GM23338 (cell line): ENCODE results near the gene RPS6KB1.
"Not testable (repeated sequence)": the region's sequence is repeated elsewhere in the genome, so short reads cannot be mapped to it uniquely, and the experiment has no call there.

Experiments used
- CREB1 ChIP-seq: fragments of 250-450 bp; sonication (Bioruptor Pico); IDR thresholded peaks from 2 replicates; pipeline ENCODE4 v1.5.0; 2020; ENCODE audit warnings: low read depth, mild to moderate bottlenecking, moderate library complexity
- EZH2 ChIP-seq: fragments of 200-600 bp; sonication (generic); IDR thresholded peaks from one replicate; pipeline ENCODE4 v1.8.0; 2017; ENCODE audit warnings: antibody characterized with exemption, mild to moderate bottlenecking, low read depth; ENCODE audit not compliant: unreplicated experiment
- EZH2phosphoT487 ChIP-seq: fragments of 200-600 bp; sonication (generic); IDR thresholded peaks from one replicate; pipeline ENCODE4 v1.8.1; 2018; ENCODE audit warnings: antibody characterized with exemption; ENCODE audit not compliant: unreplicated experiment
- JUNB ChIP-seq: IDR thresholded peaks from one replicate; pipeline ENCODE4 v1.6.1; 2016; ENCODE audit warnings: antibody characterized with exemption; ENCODE audit not compliant: unreplicated experiment
- NANOG ChIP-seq: IDR thresholded peaks from 2 replicates; pipeline ENCODE4 v1.6.1; 2016; ENCODE audit warnings: antibody characterized with exemption, borderline replicate concordance
- POLR2AphosphoS5 ChIP-seq: IDR thresholded peaks from 2 replicates; pipeline ENCODE4 v1.6.1; 2016; ENCODE audit warnings: antibody characterized with exemption, low read depth
- STAT1 ChIP-seq: IDR thresholded peaks from one replicate; pipeline ENCODE4 v1.6.1; 2016; ENCODE audit warnings: antibody characterized with exemption; ENCODE audit not compliant: unreplicated experiment
- ZNF114 ChIP-seq: fragments of 250-450 bp; sonication (Bioruptor Pico); IDR thresholded peaks from 2 replicates; pipeline ENCODE4 v1.5.0; 2020; ENCODE audit warnings: mild to moderate bottlenecking, moderate library complexity
- TF ChIP-seq, protein P1 (sequence below), 2 experiments: fragments of 200-600 bp in 1 of 2; sonication (generic) in 1 of 2; conservative IDR thresholded peaks; 2 replicates each; pipeline versions ENCODE4 v1.5.1 to v1.6.1; 2016 to 2017; ENCODE audit warnings: antibody characterized with exemption in 2 of 2, low read depth in 2 of 2, mild to moderate bottlenecking in 2 of 2, moderate library complexity in 1 of 2
- TF ChIP-seq, protein P2 (sequence below): IDR thresholded peaks from one replicate; pipeline ENCODE4 v1.6.1; 2018; ENCODE audit warnings: antibody characterized with exemption; ENCODE audit not compliant: unreplicated experiment
- TF ChIP-seq, protein P3 (sequence below): fragments of 250-450 bp; sonication (Bioruptor Pico); IDR thresholded peaks from 2 replicates; pipeline ENCODE4 v1.5.0; 2020; ENCODE audit warnings: mild to moderate bottlenecking, moderate library complexity
- TF ChIP-seq, protein P4 (sequence below): IDR thresholded peaks from 2 replicates; pipeline ENCODE4 v1.6.1; 2016; ENCODE audit warnings: antibody characterized with exemption

DNA sequence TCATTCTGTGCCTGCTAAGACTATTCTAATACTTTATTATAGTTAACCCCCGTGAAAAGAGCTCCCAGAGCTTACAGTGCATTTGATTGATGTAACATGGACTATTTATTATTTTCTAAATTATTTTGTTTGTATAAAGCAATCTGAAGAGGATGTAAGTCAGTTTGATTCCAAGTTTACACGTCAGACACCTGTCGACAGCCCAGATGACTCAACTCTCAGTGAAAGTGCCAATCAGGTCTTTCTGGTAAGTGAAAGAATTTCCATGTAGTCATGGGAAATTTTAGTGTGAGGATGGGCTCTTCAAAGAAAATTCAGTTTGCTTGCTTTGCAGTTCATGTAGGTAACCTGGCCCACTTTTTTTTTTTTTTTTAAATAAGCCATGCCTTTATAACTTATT lies 47.8 kb downstream of the RPS6KB1 start:
- TF ChIP-seq, protein P1, sequence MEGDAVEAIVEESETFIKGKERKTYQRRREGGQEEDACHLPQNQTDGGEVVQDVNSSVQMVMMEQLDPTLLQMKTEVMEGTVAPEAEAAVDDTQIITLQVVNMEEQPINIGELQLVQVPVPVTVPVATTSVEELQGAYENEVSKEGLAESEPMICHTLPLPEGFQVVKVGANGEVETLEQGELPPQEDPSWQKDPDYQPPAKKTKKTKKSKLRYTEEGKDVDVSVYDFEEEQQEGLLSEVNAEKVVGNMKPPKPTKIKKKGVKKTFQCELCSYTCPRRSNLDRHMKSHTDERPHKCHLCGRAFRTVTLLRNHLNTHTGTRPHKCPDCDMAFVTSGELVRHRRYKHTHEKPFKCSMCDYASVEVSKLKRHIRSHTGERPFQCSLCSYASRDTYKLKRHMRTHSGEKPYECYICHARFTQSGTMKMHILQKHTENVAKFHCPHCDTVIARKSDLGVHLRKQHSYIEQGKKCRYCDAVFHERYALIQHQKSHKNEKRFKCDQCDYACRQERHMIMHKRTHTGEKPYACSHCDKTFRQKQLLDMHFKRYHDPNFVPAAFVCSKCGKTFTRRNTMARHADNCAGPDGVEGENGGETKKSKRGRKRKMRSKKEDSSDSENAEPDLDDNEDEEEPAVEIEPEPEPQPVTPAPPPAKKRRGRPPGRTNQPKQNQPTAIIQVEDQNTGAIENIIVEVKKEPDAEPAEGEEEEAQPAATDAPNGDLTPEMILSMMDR (conservative IDR thresholded peaks at IDR 0.05; ENCODE audit: low read depth in 2 of 2), result not testable (repeated sequence)
- TF ChIP-seq, protein P2, sequence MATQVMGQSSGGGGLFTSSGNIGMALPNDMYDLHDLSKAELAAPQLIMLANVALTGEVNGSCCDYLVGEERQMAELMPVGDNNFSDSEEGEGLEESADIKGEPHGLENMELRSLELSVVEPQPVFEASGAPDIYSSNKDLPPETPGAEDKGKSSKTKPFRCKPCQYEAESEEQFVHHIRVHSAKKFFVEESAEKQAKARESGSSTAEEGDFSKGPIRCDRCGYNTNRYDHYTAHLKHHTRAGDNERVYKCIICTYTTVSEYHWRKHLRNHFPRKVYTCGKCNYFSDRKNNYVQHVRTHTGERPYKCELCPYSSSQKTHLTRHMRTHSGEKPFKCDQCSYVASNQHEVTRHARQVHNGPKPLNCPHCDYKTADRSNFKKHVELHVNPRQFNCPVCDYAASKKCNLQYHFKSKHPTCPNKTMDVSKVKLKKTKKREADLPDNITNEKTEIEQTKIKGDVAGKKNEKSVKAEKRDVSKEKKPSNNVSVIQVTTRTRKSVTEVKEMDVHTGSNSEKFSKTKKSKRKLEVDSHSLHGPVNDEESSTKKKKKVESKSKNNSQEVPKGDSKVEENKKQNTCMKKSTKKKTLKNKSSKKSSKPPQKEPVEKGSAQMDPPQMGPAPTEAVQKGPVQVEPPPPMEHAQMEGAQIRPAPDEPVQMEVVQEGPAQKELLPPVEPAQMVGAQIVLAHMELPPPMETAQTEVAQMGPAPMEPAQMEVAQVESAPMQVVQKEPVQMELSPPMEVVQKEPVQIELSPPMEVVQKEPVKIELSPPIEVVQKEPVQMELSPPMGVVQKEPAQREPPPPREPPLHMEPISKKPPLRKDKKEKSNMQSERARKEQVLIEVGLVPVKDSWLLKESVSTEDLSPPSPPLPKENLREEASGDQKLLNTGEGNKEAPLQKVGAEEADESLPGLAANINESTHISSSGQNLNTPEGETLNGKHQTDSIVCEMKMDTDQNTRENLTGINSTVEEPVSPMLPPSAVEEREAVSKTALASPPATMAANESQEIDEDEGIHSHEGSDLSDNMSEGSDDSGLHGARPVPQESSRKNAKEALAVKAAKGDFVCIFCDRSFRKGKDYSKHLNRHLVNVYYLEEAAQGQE, result not testable (repeated sequence)
- TF ChIP-seq POLR2AphosphoS5; EZH2phosphoT487; EZH2; JUNB; NANOG; CREB1 (CRISPR knock-in tag); STAT1; ZNF114 (CRISPR knock-in tag): not testable (repeated sequence)
- TF ChIP-seq, protein P3, sequence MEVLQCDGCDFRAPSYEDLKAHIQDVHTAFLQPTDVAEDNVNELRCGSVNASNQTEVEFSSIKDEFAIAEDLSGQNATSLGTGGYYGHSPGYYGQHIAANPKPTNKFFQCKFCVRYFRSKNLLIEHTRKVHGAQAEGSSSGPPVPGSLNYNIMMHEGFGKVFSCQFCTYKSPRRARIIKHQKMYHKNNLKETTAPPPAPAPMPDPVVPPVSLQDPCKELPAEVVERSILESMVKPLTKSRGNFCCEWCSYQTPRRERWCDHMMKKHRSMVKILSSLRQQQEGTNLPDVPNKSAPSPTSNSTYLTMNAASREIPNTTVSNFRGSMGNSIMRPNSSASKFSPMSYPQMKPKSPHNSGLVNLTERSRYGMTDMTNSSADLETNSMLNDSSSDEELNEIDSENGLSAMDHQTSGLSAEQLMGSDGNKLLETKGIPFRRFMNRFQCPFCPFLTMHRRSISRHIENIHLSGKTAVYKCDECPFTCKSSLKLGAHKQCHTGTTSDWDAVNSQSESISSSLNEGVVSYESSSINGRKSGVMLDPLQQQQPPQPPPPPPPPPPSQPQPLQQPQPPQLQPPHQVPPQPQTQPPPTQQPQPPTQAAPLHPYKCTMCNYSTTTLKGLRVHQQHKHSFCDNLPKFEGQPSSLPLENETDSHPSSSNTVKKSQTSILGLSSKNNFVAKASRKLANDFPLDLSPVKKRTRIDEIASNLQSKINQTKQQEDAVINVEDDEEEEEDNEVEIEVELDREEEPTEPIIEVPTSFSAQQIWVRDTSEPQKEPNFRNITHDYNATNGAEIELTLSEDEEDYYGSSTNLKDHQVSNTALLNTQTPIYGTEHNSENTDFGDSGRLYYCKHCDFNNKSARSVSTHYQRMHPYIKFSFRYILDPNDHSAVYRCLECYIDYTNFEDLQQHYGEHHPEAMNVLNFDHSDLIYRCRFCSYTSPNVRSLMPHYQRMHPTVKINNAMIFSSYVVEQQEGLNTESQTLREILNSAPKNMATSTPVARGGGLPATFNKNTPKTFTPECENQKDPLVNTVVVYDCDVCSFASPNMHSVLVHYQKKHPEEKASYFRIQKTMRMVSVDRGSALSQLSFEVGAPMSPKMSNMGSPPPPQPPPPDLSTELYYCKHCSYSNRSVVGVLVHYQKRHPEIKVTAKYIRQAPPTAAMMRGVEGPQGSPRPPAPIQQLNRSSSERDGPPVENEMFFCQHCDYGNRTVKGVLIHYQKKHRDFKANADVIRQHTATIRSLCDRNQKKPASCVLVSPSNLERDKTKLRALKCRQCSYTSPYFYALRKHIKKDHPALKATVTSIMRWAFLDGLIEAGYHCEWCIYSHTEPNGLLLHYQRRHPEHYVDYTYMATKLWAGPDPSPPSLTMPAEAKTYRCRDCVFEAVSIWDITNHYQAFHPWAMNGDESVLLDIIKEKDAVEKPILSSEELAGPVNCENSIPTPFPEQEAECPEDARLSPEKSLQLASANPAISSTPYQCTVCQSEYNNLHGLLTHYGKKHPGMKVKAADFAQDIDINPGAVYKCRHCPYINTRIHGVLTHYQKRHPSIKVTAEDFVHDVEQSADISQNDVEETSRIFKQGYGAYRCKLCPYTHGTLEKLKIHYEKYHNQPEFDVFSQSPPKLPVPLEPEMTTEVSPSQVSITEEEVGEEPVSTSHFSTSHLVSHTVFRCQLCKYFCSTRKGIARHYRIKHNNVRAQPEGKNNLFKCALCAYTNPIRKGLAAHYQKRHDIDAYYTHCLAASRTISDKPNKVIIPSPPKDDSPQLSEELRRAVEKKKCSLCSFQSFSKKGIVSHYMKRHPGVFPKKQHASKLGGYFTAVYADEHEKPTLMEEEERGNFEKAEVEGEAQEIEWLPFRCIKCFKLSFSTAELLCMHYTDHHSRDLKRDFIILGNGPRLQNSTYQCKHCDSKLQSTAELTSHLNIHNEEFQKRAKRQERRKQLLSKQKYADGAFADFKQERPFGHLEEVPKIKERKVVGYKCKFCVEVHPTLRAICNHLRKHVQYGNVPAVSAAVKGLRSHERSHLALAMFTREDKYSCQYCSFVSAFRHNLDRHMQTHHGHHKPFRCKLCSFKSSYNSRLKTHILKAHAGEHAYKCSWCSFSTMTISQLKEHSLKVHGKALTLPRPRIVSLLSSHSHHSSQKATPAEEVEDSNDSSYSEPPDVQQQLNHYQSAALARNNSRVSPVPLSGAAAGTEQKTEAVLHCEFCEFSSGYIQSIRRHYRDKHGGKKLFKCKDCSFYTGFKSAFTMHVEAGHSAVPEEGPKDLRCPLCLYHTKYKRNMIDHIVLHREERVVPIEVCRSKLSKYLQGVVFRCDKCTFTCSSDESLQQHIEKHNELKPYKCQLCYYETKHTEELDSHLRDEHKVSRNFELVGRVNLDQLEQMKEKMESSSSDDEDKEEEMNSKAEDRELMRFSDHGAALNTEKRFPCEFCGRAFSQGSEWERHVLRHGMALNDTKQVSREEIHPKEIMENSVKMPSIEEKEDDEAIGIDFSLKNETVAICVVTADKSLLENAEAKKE, result not testable (repeated sequence)
- TF ChIP-seq, protein P4, sequence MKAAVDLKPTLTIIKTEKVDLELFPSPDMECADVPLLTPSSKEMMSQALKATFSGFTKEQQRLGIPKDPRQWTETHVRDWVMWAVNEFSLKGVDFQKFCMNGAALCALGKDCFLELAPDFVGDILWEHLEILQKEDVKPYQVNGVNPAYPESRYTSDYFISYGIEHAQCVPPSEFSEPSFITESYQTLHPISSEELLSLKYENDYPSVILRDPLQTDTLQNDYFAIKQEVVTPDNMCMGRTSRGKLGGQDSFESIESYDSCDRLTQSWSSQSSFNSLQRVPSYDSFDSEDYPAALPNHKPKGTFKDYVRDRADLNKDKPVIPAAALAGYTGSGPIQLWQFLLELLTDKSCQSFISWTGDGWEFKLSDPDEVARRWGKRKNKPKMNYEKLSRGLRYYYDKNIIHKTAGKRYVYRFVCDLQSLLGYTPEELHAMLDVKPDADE, result not testable (repeated sequence)
